Fibroblast of pulmonary artery (primary cell): ENCODE measurements around the gene NUAK1.

Source experiments
- DNase-seq: peaks from one replicate; pipeline ENCODE4 v3.0.0-alpha.2; 2010; ENCODE audit warnings: low read depth
- H3K4me3 ChIP-seq: replicated peaks from 2 replicates; pipeline ENCODE4 v1.5.1; 2011; ENCODE audit warnings: low read depth, mild to moderate bottlenecking, control low read depth, low read length, moderate library complexity
- TF ChIP-seq, protein P1 (sequence below): IDR thresholded peaks from 2 replicates; pipeline ENCODE4 v1.5.1; 2011; ENCODE audit warnings: mild to moderate bottlenecking, control low read depth, low read length, inconsistent platforms; ENCODE audit errors: missing control alignments

Gene NUAK1

DNA sequence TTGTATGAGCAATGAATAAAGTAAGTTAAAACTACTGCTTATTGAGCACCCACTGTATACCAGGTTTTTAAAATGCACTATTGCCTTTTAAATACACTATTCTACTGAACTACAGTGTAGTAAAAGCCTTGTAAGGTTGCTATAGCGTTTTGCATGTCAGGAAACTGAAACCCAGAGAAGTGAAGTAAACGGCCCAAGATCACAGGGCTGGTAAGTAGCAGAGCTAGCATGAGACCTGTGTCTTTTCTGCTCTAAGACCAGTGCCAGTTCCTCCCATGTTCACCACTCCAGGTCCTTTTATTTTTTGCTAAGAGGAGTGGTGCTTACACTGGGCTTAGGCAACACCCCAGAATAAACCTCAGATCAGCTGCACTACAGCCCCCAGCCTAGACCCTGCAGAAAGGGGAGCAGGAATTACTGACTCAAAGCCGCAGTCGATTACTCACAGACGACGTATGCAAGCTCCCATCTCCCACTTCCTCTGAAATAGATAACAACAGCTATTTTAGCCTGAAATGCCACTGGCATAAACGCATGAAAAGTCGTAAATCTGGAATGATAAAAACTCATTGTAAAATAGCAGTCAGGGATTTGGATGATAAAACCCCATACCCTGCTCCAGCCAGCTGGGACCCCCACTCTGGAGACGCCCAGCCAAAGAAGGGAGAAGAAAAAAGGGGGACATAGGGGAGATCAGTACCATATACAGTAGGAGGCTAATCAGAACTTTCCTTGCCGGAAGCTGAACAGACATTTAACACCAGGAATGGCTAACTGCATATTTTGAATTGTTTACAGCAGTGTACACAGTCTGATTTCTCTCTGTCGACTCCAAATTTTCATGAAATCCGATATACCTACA is 108.3 kb downstream of the NUAK1 start:
- H3K4me3 ChIP-seq, result peak overlapping the region; percentile 28
- DNase-seq, result peak; percentile 97
- TF ChIP-seq, protein P1, sequence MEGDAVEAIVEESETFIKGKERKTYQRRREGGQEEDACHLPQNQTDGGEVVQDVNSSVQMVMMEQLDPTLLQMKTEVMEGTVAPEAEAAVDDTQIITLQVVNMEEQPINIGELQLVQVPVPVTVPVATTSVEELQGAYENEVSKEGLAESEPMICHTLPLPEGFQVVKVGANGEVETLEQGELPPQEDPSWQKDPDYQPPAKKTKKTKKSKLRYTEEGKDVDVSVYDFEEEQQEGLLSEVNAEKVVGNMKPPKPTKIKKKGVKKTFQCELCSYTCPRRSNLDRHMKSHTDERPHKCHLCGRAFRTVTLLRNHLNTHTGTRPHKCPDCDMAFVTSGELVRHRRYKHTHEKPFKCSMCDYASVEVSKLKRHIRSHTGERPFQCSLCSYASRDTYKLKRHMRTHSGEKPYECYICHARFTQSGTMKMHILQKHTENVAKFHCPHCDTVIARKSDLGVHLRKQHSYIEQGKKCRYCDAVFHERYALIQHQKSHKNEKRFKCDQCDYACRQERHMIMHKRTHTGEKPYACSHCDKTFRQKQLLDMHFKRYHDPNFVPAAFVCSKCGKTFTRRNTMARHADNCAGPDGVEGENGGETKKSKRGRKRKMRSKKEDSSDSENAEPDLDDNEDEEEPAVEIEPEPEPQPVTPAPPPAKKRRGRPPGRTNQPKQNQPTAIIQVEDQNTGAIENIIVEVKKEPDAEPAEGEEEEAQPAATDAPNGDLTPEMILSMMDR, result no peak

DNA sequence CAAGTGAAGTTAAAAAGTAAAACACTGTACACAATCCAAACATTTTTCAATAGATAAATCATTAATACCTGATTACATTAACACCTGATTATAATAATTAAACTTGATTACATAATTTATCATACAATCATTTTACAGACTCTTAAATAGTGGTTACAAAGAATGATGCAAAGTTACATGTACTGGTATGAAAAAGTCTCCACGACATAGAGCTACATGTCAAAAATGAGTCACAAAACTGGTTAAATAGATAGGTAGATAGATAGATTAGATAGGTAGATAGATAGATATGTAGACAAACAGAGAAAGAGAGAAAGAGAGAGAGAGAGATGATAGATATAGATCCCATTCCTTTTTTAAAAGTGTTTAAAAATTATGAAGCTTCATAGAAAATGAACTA is 109.2 kb downstream of the NUAK1 start:
- no peak for DNase-seq
- TF ChIP-seq, protein P1, result no peak
- H3K4me3 ChIP-seq, result no peak overlapping the region

DNA sequence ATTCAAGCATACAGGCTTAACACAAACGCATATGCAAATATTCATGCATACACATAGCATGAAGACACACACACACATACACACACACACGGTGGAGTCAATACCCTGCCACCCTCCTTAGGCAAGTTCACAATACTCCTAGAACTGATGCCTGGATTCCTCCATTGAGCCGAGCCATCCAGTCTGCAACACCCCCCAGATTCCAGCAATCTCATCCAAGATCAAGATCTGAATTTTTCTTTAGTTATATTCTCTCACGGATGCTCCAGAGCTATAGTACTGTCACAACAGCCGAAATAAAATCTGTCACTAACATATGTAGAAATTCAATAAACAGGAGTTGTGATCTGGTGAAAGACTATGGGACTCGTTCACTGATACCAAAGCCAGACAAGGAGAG is 110.8 kb downstream of the NUAK1 start:
- no peak for DNase-seq
- TF ChIP-seq, protein P1, result no peak
- no peak overlapping the region for H3K4me3 ChIP-seq

DNA sequence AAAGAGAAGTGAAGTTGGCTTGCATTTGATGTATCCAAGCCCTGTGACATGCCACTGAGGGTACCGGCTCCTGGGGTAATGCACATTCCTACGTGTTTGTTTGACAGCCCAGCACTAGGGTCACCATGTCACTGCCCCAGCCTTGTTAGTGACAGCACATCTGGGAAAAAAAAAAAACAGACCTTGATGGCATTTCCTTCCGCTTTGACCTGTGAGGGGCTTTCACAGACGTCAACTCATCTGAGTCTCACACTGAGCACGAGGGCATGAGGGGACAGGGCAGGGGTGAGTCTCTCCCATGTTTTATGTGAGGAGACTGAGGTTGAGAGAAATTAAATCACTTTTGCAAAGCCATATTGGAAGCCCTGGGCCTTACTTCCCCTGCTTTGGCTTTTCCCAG is 111.5 kb downstream of the NUAK1 start:
- no peak for DNase-seq
- TF ChIP-seq, protein P1, result no peak
- no peak overlapping the region for H3K4me3 ChIP-seq

DNA sequence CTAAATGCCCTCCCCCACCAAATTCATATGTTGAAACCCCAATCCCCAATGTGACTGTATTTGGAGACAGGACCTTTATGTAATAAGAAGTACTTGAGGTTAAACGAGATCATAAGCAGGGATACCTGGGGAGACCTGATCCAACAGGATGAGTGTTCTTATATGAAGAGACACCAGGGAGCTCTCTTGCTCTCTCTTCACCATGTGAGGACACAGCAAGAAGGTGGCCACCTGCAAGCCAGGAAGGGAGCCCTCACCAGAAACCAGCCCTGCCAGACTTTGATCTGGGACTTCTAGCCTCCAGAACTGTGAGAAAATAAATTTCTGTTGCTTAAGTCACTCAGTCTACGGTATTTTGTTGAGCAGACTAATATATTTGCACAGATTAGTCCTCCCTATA is 113.6 kb downstream of the NUAK1 start:
- no peak for DNase-seq
- no peak overlapping the region for H3K4me3 ChIP-seq
- TF ChIP-seq, protein P1, result no peak

DNA sequence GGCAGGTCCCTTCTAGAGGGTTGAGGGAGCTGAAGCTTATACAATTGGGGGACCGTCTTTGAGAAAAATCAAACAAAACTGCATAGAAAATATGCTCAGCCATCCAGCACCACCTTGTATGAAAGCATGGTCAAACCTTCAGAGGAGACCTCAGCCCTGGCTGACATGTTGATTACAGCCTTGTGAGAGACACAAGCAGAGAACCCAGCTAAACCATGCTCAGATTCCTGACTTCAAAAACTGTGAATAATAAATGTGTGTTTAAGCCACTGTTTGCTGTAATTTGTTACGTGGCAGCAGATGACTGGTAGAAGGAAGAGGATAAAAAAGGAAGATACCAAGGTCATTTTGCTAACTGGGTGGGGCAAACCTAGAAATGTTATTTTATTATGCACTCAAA is 115.7 kb downstream of the NUAK1 start:
- no peak for DNase-seq
- no peak overlapping the region for H3K4me3 ChIP-seq
- TF ChIP-seq, protein P1, result no peak

DNA sequence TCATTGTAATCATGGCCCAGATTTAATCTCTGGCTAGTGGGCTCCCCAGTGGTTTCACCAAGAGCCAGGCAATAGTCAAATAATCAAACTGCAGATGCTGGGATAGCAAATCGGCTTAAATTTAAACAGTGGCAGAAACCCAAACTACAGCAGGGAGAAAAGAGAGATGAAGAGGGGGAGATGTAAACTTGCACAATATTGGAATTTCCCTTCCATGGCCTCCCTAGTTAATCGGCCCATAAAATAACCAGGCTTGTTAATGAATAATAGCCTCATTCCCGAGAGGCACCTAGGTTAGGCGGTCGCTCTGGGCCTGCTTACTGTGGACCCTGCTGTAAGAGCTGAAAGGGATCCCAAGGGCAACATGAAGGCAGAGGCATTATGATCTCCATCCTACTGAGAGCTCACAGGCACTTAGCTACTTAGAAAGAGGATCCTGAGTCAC is 116.2 kb downstream of the NUAK1 start:
- no peak overlapping the region for H3K4me3 ChIP-seq
- TF ChIP-seq, protein P1, result no peak
- DNase-seq, result peak; percentile 73
